ENCODE data around the gene CHTF18.

The CHTF18 gene

DNA sequence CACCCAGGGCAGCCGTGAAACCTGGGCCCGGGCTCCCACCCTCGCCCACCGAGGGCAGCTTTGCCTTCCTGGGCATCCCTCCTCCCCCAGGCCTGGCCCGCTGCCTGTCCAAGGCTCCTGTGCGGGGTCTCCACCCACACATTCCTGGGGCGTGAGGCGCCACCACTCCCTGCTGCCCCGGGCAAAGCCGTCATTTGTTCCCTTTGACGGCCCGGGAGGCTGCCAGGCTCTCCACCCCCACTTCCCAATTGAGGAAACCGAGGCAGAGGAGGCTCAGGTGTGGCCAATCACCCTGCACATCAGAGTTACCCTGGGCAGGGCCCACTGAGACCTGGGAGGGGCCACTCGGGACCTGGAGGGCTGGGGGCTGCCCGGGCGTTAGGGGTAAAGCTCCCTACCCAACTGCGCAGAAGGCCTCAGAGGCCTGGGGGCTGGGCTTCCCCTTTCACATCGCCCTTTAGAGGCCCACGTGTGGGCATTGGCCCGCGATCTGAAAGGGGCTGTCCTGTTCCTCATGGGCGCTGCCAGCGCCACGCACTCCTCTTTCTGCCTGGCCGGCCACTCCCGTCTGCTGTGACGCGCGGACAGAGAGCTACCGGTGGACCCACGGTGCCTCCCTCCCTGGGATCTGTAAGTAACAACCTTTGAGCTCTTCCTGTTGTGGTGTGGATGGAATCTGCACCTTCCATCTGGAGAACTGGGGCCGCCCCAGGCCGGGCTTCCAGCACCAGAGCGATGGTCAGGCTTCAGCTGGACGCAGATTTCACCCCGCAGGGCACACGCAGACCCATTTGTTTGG is 27.7 kb upstream of the CHTF18 start, which contains the start of gene MSLN:
TSS of gene MSLN (plus strand) at position 190 of the 799 bp plus-strand sequence. CDS start 1,947 bp downstream, outside the sequence.
- DNase-seq (ENCODE audit: low spot score) = no peak

DNA sequence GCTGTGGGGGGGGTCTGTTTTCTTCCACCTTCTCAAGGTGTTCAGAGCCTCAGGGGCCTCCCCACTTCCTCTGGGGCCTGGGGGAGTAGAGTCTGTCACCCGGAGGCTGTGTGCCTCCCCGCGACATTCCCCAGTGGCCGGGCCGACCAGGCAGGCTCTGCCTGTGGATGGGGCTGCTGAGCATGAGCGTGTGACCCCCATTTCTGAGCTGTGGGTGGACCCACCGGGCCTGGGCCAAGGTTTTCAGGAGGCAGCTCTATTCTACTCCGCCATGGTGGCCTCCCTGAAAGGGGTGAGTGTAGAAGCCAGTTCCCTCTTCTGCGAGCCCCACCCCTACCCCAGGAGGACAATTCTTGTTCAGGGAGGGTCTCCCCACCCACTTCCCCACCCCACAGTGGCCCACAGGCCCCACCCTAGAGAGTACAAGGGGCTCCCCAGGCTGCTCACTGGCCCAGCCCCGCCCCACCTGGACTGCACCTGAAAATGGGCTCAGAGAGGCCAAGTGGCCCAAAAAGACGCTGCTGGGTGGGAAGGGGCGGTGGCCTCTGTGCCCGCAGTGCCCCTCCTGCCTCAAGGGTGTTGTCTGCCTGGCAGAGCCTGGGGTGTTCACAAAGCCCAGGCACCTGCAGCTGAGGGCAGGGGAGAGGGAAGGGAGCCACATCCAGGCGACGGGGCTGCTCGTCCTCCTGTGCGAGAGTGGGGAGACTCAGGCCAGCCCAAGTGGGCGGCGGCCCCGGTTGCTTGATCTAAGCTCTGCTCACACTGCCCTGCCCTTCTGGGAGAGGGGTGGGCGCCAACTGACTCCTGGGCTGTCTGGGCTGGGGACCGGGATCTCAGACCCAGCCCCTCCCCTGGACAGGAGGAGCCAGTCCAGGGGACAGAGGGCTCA is 26.6 kb upstream of the CHTF18 start:
- DNase-seq (ENCODE audit: low spot score) = no peak

DNA sequence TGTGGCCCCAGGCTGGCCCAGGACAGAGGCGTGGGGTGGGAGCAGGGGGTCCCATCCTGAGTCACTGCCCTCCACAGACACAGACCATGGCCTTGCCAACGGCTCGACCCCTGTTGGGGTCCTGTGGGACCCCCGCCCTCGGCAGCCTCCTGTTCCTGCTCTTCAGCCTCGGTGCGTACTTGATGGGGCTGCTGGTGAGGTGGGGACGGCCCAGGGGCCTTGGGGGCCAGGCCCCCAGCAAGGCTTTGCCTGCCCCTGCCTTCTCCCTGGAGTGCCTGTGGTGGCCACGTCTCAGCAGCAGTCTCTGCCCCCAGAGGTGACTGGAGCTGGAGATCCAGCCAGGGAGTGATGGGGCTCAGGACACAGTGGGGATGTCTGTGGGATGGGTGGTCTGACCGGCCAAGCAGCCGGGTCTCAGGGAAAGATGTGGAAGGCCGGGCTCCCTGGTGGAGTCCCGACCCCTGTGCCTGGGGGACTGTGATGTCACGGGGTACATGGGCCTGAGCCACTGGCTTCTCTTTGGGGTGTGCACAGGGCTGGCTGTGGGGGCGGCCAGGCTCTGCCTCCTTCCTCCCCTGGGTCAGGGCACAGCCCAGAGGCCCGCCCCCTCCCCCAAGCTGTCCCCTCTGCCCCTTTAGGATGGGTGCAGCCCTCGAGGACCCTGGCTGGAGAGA is 25.7 kb upstream of the CHTF18 start:
- DNase-seq (ENCODE audit: low spot score) = no peak

DNA sequence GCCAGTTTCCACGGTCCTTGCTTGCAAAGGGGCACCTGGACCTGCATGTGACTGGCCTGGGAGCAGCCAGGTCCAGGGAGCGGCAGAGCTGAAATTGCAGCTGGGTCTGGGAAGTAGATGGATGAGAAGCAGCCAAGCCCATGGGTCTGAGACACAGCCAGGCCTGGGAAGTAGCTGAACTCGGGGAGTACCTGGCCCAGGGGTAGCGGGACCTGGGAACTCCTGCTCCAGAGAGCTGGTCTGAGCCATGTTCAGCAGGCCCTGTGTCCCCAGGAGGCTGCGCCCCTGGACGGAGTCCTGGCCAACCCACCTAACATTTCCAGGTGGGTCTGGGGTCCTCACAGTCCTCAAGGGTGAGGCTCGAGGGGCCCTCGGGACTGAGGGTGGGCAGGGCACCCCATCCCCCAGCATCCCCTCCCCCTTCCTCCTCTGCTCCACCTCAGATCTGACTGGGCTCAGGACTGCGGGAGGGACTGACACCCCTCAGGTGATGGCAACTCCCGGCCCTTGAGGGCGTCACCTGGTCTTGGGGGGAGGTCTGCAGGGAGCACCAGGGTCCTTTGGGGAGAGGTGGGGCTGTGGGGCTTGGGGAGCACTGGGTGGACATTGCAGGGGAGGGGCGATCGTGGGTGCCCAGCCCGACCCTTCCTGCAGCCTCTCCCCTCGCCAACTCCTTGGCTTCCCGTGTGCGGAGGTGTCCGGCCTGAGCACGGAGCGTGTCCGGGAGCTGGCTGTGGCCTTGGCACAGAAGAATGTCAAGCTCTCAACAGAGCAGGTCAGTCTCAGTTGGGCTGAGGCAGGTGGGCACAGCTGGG is 24.8 kb upstream of the CHTF18 start:
- DNase-seq (ENCODE audit: low spot score) = no peak

GRCh38 chr16:764184-764750 is 24.2 kb upstream of the CHTF18 start:
- no peak for DNase-seq (ENCODE audit: low spot score)

GRCh38 chr16:764848-765487 is 23.5 kb upstream of the CHTF18 start:
- DNase-seq (ENCODE audit: low spot score) = no peak

GRCh38 chr16:765488-765865 is 22.9 kb upstream of the CHTF18 start:
- DNase-seq (ENCODE audit: low spot score) = no peak

- no peak for DNase-seq (ENCODE audit: low spot score)
These were observed 22.2 kb upstream of the CHTF18 start for GRCh38 chr16:766008-766819.

GRCh38 chr16:766820-767640 is 21.4 kb upstream of the CHTF18 start:
- DNase-seq (ENCODE audit: low spot score) = no peak

DNA sequence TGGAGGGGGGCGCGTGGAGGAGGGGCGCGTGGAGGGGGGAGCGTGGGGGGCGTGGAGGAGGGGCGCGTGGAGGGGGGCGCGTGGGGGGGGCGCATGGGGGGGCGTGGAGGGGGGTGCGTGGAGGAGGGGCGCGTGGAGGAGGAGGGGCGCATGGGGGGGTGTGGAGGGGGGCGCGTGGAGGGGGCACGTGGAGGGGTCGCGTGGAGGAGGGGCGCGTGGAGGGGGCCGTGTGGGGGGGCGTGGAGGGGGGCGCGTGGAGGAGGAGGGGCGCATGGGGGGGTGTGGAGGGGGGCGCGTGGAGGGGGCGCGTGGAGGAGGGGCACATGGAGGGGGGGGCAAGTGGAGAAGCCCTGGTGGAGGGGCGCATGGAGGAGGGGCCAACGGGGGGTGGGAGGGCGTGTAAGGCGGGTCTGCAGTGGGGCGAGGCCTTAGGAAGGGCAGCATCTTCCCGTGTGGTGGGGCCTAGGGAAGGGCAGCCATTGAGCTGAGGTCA is 20.6 kb upstream of the CHTF18 start:
- DNase-seq (ENCODE audit: low spot score) = no peak

GRCh38 chr16:768428-768827 is 20.0 kb upstream of the CHTF18 start:
- DNase-seq (ENCODE audit: low spot score) = no peak

DNA sequence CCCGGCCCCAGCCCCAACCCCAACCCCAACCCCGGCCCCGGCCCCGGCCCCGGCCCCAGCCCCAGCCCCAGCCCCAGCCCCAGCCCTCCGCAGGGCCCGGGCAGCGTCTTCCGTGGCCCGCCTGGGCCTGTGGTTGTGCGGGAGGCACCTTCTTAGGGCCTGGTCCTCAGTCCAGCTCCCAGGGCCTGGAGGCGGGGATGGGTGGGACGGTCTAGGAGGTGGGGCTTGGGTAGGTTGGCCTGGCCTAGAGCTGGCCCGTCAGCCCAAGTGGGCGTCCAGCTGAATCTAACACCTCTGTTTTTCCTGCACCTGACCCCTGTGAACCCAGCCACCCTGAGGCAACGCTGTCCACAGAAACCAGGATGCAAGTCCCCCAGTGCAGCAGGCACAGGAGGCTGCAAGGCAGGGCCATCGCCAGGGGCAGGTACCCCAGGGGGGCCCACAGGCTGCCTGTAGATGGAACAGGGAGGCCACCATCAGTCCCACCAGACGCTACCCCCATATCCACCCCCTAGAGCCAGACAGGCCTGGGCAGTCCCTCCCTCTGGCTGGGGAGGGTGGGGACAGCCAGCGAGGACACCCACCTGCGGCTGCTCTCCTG is 19.1 kb upstream of the CHTF18 start:
- DNase-seq (ENCODE audit: low spot score) = no peak

GRCh38 chr16:769934-770333 is 18.5 kb upstream of the CHTF18 start:
- no peak for DNase-seq (ENCODE audit: low spot score)

- DNase-seq (ENCODE audit: low spot score) = no peak
These were observed 18.0 kb upstream of the CHTF18 start for GRCh38 chr16:770411-770810.

DNA sequence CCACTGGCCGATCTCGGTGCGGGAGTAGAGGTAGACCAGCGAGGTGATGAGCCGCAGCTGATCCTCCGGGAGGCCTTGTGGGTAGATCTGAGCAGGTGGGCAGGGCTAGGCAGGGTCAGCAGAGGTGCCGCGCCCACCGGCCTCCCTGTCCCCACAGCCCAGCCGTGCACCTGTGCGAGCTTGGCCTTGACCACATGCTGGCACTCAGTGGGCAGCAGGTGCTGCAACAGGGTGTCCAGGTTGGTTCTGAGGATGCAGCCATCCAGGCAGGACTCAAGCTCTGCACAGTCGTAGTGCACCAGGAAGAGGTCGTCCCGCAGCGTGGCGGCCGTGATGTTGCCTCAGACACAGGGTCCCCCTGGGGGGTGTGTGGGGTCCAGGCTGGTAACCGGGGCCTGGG is 15.5 kb upstream of the CHTF18 start:
- DNase-seq (ENCODE audit: low spot score) = no peak

DNA sequence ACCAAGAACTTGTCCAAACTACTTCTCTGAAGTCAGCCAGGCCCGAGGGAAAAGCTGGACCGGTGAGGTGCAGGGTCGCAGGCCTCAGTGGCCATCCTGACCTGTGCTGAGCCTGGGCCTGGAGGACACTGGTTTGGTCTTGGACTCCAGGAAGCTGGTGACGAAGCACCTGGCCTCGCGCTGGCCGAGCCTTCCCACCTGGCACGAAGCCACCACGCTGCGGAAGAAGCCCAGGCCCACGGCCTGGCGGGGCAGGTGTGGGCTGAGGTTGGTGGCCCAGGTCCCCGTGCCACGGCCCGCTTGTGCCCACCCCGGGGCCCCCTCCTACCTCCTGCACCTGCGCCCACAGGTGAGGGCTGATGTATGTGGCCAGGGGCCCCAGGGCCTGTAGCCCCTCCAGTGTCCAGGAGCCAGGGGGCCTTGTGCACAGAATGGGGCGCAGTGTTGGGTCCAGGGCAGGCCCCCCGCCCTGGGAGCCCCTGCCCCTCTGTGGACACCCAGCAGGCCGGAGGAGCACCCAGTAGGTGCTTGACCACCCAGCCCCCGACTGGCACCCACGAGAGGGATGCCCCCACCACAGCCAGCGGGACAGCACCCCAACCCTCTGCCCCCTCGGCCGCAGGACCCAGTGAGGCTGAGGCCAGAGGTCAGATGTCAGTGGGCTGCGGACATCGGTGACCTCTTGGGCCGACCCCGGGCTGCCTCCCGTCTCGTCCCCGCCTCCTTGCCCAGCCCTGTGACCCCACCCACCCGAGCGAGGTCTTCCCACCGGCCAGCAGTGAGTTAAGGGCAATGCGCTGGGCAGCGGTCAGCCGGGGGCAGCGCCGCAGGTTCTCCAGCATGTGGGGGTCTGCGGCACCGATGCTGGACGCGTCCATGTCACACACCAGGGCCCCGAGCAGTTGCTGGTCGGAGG is 14.1 kb upstream of the CHTF18 start:
- no peak for DNase-seq (ENCODE audit: low spot score)

DNA sequence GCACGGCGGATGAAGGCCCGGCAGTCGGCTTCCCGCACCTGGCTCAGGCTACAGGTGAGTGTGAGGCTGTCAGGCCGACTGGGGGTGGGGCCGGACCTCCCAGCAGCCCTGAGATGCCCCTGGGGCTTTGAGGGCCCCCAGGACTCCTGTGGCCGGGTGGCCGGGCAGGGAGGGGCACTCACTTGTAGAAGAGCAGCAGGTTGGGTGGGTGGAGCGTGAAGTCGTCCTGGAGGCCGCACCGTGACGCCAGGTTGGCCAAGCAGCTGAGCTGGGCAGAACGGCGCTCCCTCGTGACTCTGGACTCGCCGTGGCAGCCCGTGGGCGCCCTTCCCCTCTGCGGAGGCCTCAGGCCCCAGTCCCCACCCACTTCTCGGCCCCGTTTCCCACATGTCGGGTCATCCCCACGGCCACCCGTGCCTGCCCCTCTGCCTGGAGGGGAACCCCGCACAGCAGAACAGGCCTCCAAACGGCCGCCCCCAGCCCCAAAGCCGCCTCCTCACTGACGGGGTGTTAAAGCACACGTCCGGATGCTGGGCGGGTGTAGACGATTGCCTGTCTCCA is 13.1 kb upstream of the CHTF18 start:
- DNase-seq (ENCODE audit: low spot score) = no peak

Data from germinal center (tissue), 1 donor.